ACC112 (cell line): ENCODE results near the gene BTG2.

Experiments
- H2AFZ ChIP-seq: fragments of 200-600 bp; sonication (generic); one replicate; pipeline ENCODE4 v1.6.0; 2017; ENCODE audit warnings: antibody characterized with exemption, low read length; ENCODE audit not compliant: unreplicated experiment
- H3K27ac ChIP-seq: fragments of 200-600 bp; sonication (generic); 2 replicates; pipeline ENCODE4 v1.5.1; 2014; ENCODE audit warnings: low read depth, mild to moderate bottlenecking, antibody characterized with exemption, low read length, moderate library complexity
- H3K27me3 ChIP-seq: fragments of 200-600 bp; sonication (generic); 2 replicates; pipeline ENCODE4 v1.6.1; 2014; ENCODE audit warnings: mild to moderate bottlenecking, antibody characterized with exemption, low read length, moderate library complexity, mixed read lengths; ENCODE audit not compliant: insufficient read depth
- H3K36me3 ChIP-seq: fragments of 200-600 bp; sonication (generic); 2 replicates; pipeline ENCODE4 v1.6.1; 2016; ENCODE audit warnings: mild to moderate bottlenecking, antibody characterized with exemption, low read length, moderate library complexity, mixed read lengths; ENCODE audit not compliant: insufficient read depth
- H3K4me1 ChIP-seq: fragments of 200-600 bp; sonication (generic); one replicate; pipeline ENCODE4 v1.6.1; 2016; ENCODE audit warnings: low read length, mixed read lengths; ENCODE audit not compliant: insufficient read depth, unreplicated experiment, control insufficient read depth
- H3K4me3 ChIP-seq: fragments of 200-600 bp; sonication (generic); 2 replicates; pipeline ENCODE4 v1.5.1; 2014; ENCODE audit warnings: mild to moderate bottlenecking, low read depth, low read length
- H3K79me2 ChIP-seq: fragments of 200-600 bp; sonication (generic); one replicate; pipeline ENCODE4 v1.6.0; 2016; ENCODE audit warnings: low read length; ENCODE audit not compliant: control insufficient read depth, unreplicated experiment, insufficient read depth

BTG2 gene

GRCh38 chr1:203328714-203329122 is 23.4 kb downstream of the BTG2 start:
- Histone ChIP-seq H2AFZ (no peak overlapping the region), H3K4me1 (peaks cover 5% of the 10 kb centered on the region), H3K27ac (no peak overlapping the region), H3K79me2 (no peaks in the 10 kb centered on the region), H3K4me3 (no peak overlapping the region), H3K36me3 (no peaks in the 10 kb centered on the region), H3K27me3 (peaks cover 11% of the 10 kb centered on the region)

- Histone ChIP-seq H3K4me1 (peaks cover 14% of the 10 kb centered on the region), H3K27ac (no peak overlapping the region), H3K36me3 (no peaks in the 10 kb centered on the region), H3K79me2 (no peaks in the 10 kb centered on the region), H3K27me3 (no peaks in the 10 kb centered on the region), H3K4me3 (no peak overlapping the region), H2AFZ (no peak overlapping the region)
Observed at GRCh38 chr1:203331224-203331623, 25.9 kb downstream of the BTG2 start.

DNA sequence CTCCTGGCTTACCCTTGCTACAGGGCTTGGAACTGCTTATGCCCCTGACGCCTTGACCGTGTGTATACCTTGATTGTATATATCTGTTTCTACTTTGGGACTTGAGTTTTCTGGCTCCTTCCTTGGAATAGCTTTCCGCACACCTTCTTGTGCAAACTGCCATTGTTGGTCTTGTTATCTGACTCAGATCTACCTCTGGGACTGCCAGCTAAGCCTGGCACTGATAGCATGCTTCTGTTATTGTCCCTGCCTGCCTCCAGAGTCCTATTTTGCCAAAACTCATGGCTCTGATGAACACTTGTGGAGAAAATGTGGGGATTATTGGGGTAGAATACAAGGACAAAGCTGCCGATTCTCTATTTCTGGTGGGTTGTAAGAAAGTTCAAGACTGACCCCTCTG is 30.2 kb downstream of the BTG2 start:
- H3K27me3 ChIP-seq = peaks cover 3% of the 10 kb centered on the region; the same call in 1 of the 2 replicates
- no peaks in the 10 kb centered on the region for H3K79me2 ChIP-seq
- peaks cover 17% of the 10 kb centered on the region for H3K4me1 ChIP-seq
- no peak overlapping the region for H2AFZ ChIP-seq
- H3K27ac ChIP-seq = no peak overlapping the region
- no peaks in the 10 kb centered on the region for H3K36me3 ChIP-seq
- H3K4me3 ChIP-seq = no peak overlapping the region

DNA sequence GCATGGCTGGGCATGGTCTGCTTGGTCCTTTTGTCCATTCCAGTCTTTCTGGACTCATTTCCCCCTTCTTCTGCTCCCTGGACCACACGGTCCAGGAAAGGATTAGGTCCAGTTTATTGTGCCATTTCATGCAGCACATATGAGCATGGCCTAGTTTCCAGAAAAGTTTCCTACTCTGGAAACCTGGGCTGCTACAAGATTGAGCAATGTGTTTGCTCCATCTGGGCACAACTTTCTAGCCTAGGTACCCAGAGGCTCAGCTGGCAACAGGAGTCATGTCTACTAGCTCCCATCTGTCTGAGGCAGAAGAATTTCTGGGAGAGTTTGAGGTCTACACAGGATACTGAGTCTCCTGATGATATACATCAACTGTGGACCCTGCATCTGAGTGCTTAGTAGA is 30.8 kb downstream of the BTG2 start:
- H2AFZ ChIP-seq = no peak overlapping the region
- H3K27me3 ChIP-seq = peaks cover 9% of the 10 kb centered on the region; the same call in 1 of the 2 replicates
- no peaks in the 10 kb centered on the region for H3K79me2 ChIP-seq
- H3K4me1 ChIP-seq = peaks cover 17% of the 10 kb centered on the region
- H3K36me3 ChIP-seq = no peaks in the 10 kb centered on the region
- no peak overlapping the region for H3K4me3 ChIP-seq
- H3K27ac ChIP-seq = no peak overlapping the region

- Histone ChIP-seq H2AFZ (no peak overlapping the region), H3K79me2 (no peaks in the 10 kb centered on the region), H3K27me3 (peaks cover 23% of the 10 kb centered on the region; the same call in 1 of the 2 replicates), H3K27ac (no peak overlapping the region), H3K36me3 (no peaks in the 10 kb centered on the region), H3K4me1 (peaks cover 12% of the 10 kb centered on the region), H3K4me3 (no peak overlapping the region)
Observed at GRCh38 chr1:203338335-203339036, 33.2 kb downstream of the BTG2 start.

GRCh38 chr1:203340112-203340790 is 34.9 kb downstream of the BTG2 start:
- H3K27ac ChIP-seq = no peak overlapping the region
- peaks cover 12% of the 10 kb centered on the region for H3K4me1 ChIP-seq
- no peak overlapping the region for H2AFZ ChIP-seq

DNA sequence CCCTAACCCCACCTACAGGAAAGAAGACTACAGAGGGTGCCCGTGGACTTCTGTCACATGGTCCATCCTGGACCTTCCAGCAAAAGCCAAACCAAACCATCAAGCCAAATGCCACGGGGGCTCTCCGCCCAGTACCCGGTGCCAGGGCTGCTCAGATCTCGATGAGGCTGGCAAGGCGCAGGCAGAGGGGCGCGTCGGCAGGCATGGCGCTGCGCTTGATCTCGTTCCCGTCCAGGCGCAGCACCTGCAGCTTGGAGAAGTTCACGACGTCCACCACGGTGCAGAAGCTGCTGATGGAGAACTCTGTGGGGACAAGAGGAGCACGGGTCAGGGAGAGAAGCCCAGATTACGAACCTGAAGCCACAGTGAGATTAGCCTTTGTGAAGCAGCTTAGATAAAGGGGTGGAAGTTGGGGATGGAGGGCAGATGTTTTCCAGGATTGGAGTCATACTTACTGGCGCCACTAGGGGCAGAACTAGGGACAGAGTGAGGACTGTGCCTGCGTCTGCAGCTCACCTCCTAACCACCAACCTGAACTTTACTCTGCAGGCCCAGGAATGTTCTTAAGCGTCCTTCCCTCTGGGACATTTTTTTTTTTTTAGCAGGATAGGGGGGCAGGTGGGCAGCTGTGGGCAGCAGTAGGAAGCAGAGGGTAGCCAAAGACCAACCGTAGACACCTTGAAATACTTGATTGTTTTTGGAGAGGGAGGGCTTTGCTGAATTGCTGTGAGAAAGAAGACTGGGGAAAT is 37.0 kb downstream of the BTG2 start:
- Histone ChIP-seq H3K79me2 (no peaks in the 10 kb centered on the region), H3K27me3 (peaks cover 28% of the 10 kb centered on the region; the same call in 1 of the 2 replicates), H3K36me3 (no peaks in the 10 kb centered on the region), H2AFZ (no peak overlapping the region), H3K27ac (no peak overlapping the region), H3K4me3 (no peak overlapping the region), H3K4me1 (no peaks in the 10 kb centered on the region)

More at GRCh38 chr1:203340112-203340790, 34.9 kb downstream of the BTG2 start:
- Histone ChIP-seq H3K27me3 (peaks cover 28% of the 10 kb centered on the region; the same call in 1 of the 2 replicates), H3K36me3 (no peaks in the 10 kb centered on the region), H3K4me3 (no peak overlapping the region), H3K79me2 (no peaks in the 10 kb centered on the region)

- no peaks in the 10 kb centered on the region for H3K36me3 ChIP-seq
- no peak overlapping the region for H2AFZ ChIP-seq
- no peaks in the 10 kb centered on the region for H3K79me2 ChIP-seq
- no peaks in the 10 kb centered on the region for H3K4me1 ChIP-seq
- H3K4me3 ChIP-seq = no peak overlapping the region
- peaks cover 28% of the 10 kb centered on the region; the same call in 1 of the 2 replicates for H3K27me3 ChIP-seq
- no peak overlapping the region for H3K27ac ChIP-seq
Observed at GRCh38 chr1:203343956-203344754, 38.8 kb downstream of the BTG2 start.

DNA sequence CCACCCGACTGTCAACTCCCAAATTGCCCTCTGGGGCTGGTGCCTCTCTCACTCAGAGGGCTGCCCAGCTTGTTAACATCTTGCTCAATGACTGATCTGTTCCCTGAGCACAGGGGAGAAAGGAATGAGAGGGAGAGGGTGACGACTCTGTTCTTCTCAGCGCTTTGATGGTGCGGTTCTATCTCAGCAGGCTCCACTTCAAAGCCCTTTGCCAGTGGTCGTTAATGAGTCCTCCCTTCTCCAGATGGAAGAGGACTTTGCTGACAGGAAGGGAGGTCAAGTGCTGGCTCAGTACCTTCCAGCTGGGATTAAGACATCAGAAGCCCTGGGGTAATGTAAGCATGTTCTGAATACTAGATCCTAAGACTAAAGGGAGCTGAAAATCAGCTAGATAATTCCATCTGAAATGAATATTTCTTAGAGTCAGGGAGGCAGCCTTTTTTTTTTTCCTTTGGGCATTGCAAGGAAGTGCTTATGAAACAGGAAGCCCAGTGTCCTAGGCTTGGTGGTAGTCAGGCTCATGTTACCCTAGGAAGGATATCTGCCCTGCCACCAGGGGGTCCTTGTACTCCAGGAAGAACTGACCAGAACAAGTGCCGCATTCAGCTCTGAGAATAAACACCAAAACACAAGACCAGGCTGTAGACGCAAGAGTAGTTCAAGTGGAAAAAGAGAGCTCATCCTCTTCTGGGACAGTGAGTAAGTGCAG is 40.9 kb downstream of the BTG2 start:
- peaks cover 24% of the 10 kb centered on the region; the same call in 1 of the 2 replicates for H3K27me3 ChIP-seq
- H3K27ac ChIP-seq = no peak overlapping the region

DNA sequence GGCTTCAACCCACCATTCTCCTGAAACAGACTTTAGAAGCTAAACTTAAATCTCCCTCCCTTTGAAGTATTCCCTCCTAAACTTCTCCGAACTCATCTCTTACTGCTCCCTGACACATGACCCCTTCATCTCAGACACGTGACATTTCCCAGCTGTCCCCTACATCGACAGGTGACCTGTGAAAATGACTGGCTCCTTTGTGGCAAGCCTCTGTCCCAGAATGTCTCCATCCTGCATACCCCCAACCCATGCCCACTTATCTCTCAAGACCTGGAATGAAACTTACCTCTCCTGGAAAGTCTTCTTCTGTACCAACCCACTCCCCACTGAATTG is 41.4 kb downstream of the BTG2 start:
- H2AFZ ChIP-seq = no peak overlapping the region
- no peaks in the 10 kb centered on the region for H3K36me3 ChIP-seq
- H3K4me1 ChIP-seq = peaks cover 5% of the 10 kb centered on the region
- no peak overlapping the region for H3K27ac ChIP-seq
- no peaks in the 10 kb centered on the region for H3K79me2 ChIP-seq
- H3K4me3 ChIP-seq = no peak overlapping the region
- H3K27me3 ChIP-seq = peaks cover 20% of the 10 kb centered on the region; the same call in 1 of the 2 replicates

More for the DNA sequence above, 40.9 kb downstream of the BTG2 start:
- H3K4me1 ChIP-seq = peaks cover 5% of the 10 kb centered on the region
- no peaks in the 10 kb centered on the region for H3K79me2 ChIP-seq
- H2AFZ ChIP-seq = no peak overlapping the region
- no peaks in the 10 kb centered on the region for H3K36me3 ChIP-seq
- H3K4me3 ChIP-seq = no peak overlapping the region
